Thoracic aorta (tissue), 2 donors: ENCODE results near the gene PEX16. TPM values are rescaled to one million over a fixed set of nuclear protein-coding genes. Genes with fewer than 3 reads are reported as not detected.

Source experiments
- ATAC-seq: fragments of 150-250 bp; one replicate; pipeline ENCODE4 v1.8.0; 2017; ENCODE audit warnings: low read depth; ENCODE audit not compliant: insufficient number of reproducible peaks, low FRiP score
- DNase-seq: peaks from one replicate; pipeline ENCODE4 v3.0.0-alpha.2; 2020; ENCODE audit warnings: low spot score
- H3K27ac ChIP-seq, 2 donors: fragments of 200-600 bp; sonication (generic); 1 replicate in 1 of 2; 2 replicates in 1 of 2; pipeline ENCODE4 v1.5.1; 2016; ENCODE audit warnings: mild to moderate bottlenecking in 2 of 2, moderate library complexity in 2 of 2
- H3K27me3 ChIP-seq: fragments of 200-600 bp; sonication (generic); replicated peaks from 2 replicates; pipeline ENCODE4 v1.6.0; 2016; ENCODE audit warnings: mild to moderate bottlenecking; ENCODE audit not compliant: insufficient read depth
- H3K36me3 ChIP-seq: fragments of 200-600 bp; sonication (generic); one replicate; pipeline ENCODE4 v1.5.1; 2016
- H3K4me1 ChIP-seq, 2 donors: fragments of 200-600 bp; sonication (generic); 1 replicate in 1 of 2; 2 replicates in 1 of 2; pipeline versions ENCODE4 v1.5.1 to v1.6.0; 2016; ENCODE audit warnings: low read depth in 2 of 2, mild to moderate bottlenecking in 1 of 2; ENCODE audit not compliant: control insufficient read depth in 1 of 2
- H3K4me3 ChIP-seq: fragments of 200-600 bp; sonication (generic); 2 replicates; pipeline ENCODE4 v1.5.1; 2016; ENCODE audit warnings: mild to moderate bottlenecking
- H3K9me3 ChIP-seq: fragments of 200-600 bp; sonication (generic); 2 replicates; pipeline ENCODE4 v1.5.1; 2016
- CTCF ChIP-seq: fragments of 200-600 bp; sonication (generic); IDR thresholded peaks from one replicate; pipeline ENCODE4 v1.5.1; 2019; ENCODE audit warnings: antibody characterized with exemption
- total RNA-seq, 2 donors: library from RNA; depleted of rRNA; stranded (reverse); fragments of >200 nt; gene quantifications; one replicate each; pipeline versions ENCODE4 v1.1.0 to v1.2.3, GENCODE V29; 2016

Gene PEX16
- total RNA-seq, 2 donors from 2014 or later = 12.1 to 19.8 TPM

- H3K27ac ChIP-seq = no peak overlapping the region
- H3K4me3 ChIP-seq = no peak overlapping the region
- H3K36me3 ChIP-seq = peaks cover 2% of the 10 kb centered on the region
- no peaks in the 10 kb centered on the region for H3K9me3 ChIP-seq
- peaks cover 14 to 32% of the 10 kb centered on the region in 2 donors for H3K4me1 ChIP-seq
- TF ChIP-seq CTCF = no peak
- DNase-seq = no peak
- H3K27me3 ChIP-seq = peaks cover 6% of the 10 kb centered on the region
- no peak for ATAC-seq
Measured at GRCh38 chr11:45920531-45921477, 3.1 kb upstream of the PEX16 start.

DNA sequence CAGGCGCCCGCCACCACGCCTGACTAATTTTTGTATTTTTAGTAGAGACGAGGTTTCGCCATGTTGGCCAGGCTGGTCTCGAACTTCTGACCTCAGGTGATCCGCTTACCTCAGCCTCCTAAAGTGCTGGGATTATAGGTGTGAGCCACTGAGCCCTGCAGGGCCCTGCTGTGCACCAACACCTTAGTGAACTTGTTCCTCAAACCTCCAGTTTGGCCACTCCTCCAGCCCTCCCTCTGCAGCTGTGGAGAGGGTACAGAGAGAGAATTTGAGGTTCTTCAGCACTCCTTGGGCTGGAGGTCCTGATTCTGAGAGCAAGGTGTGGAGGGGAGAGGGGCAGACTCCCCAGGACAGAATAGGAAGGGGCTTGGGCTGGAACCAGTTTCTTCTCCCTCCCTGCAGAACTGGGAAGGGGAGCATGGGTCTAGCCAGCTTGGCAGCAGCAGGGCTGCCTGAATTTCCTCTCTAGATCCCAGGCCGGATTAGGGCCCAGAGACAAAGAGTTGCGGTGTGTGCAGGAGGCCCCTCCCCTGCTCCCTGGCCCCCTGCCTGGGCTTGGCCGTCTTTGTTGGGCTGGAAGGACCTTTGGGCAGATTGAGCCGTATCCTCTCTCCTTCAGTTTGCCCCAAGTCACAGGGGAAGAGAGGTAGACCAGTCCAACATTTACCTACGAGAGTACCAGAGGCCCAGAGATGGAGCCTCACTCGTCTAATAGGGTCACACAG, 2.3 kb upstream of the PEX16 start:
- no peak for TF ChIP-seq CTCF
- H3K4me3 ChIP-seq = no peak overlapping the region
- no peak overlapping the region for H3K27ac ChIP-seq
- peaks cover 6% of the 10 kb centered on the region for H3K27me3 ChIP-seq
- peaks cover 10% of the 10 kb centered on the region for H3K36me3 ChIP-seq
- no peak for DNase-seq
- ATAC-seq = no peak
- H3K4me1 ChIP-seq = peaks cover 14 to 32% of the 10 kb centered on the region in 2 donors
- H3K9me3 ChIP-seq = no peaks in the 10 kb centered on the region

- H3K4me1 ChIP-seq = peaks cover 14 to 32% of the 10 kb centered on the region in 2 donors
- DNase-seq (no peak), ATAC-seq (no peak)
- peak overlapping the region; percentile 86 for H3K4me3 ChIP-seq
- no peaks in the 10 kb centered on the region for H3K9me3 ChIP-seq
- peak overlapping the region in 1 of 2 donors; percentile 86 for H3K27ac ChIP-seq
- H3K27me3 ChIP-seq = peaks cover 6% of the 10 kb centered on the region
- H3K36me3 ChIP-seq = peaks cover 16% of the 10 kb centered on the region
- TF ChIP-seq CTCF = no peak
Measured at GRCh38 chr11:45918962-45919675, 1.4 kb upstream of the PEX16 start.

DNA sequence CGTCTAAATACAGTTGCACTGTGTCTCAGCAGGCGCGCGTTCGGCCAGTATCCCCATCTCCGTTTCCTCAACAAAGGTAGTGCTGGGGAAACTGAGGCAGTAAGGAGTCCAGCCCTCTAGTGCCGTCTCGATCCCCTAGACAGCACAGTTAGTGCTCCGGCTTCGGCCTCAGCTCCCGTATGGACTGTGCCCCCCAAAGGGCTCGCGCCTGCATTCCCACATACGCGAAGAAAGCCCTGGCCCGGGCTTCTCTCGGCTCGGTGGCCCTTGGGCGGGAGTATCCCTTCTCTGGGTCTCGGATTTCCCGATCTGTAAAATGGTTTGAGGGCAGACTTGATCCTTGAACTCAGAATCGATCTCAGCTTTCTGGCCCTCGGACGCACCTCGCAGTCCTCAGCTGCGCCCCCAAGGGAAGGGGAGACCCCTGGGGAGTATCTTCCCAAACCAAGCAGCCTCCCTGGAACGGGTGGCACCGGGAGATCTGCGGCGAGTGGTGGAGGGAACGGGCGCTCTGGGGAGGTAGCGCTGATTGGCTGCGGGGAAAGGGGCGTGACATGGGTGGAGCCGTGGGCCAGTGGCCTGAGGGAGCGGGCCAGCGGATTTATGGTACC, 759 bp upstream of the PEX16 start:
- H3K9me3 ChIP-seq = no peaks in the 10 kb centered on the region
- H3K27me3 ChIP-seq = peaks cover 6% of the 10 kb centered on the region
- TF ChIP-seq CTCF = no peak
- peak; percentile 33 for DNase-seq
- H3K4me3 ChIP-seq = peak overlapping the region; percentile 86
- peak overlapping the region; percentile 86 to 89 for H3K27ac ChIP-seq
- no peak for ATAC-seq
- peaks cover 23% of the 10 kb centered on the region for H3K36me3 ChIP-seq
- H3K4me1 ChIP-seq = peaks cover 14 to 32% of the 10 kb centered on the region in 2 donors
